GM18519 (cell line): ENCODE measurements around the gene ARAP1.
A peak's percentile ranks its signal among the peaks of the same experiment; 100 is the strongest.
"Not testable (repeated sequence)": the region's sequence is repeated elsewhere in the genome, so short reads cannot be mapped to it uniquely, and the experiment has no call there.

Source experiments
- ATAC-seq: cut with Tn5 transposase; IDR thresholded peaks from one replicate; pipeline ENCODE4 v1.9.1; 2021; ENCODE audit warnings: mild to moderate bottlenecking, moderate library complexity; ENCODE audit not compliant: unreplicated experiment, low FRiP score

Gene ARAP1

DNA sequence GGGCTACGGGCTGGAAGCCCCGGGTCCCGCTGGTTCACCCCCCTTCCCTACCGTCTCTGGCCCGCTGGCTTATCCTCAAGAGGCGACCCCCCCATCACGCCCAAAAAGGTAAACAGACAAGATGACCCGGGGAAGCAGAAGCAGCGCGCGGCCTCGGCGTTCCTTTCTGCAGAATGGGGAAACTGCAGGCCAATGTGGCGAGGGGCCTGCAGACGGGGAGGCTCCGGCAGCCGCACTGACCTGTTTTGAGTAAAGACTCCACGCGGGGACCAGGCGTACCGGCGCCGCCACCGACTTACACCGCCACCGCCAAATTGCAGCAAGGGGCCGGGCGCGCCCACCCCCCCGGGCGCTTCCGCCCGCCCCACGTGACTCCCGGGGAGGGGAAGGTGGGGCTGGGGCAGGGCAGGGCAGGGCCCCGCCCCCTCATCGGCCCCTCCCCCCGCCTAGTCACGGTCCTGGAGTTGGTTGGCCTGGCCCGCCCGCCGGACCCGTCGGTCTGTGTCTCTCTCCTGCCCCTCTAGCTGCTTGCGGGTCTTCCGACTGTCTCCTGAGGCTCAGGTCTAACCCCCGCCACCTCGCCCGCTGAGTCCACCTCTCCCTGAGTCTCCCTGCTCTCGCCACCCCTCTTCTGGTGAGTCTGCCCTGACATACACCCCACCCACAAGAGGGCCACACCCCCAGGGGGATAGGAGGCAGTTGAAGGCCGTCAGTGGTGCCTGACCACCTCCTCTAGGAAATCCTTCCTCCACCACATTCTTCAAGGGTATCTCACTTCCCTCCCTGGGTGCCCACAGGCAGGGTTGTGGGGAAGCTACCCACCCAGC lies at the start of gene ARAP1:
Gene ARAP1 (minus strand): TSS at position 321 of the 827 bp plus-strand sequence. CDS start 25,280 bp downstream, outside the sequence.
- no peak for ATAC-seq

DNA sequence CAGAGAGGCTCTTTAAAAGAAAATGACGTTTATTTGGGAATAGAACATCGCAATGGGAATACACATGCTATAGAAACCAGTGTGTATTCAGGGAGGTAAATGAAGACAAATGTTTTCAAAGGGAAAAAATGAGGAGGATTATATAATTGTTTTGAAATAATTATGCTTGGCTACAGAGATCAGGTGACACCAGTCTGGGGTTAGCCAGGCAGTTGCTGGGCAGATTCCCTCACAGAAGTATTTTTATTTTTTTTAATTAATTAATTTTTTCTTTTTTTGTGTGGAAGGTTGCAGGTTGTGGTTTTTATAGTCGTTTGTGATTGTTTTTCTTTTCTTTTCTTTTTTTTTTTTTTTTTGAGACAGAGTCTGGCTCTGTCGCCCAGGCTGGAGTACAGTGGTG lies 47.2 kb upstream of the ARAP1 start:
- no peak for ATAC-seq

DNA sequence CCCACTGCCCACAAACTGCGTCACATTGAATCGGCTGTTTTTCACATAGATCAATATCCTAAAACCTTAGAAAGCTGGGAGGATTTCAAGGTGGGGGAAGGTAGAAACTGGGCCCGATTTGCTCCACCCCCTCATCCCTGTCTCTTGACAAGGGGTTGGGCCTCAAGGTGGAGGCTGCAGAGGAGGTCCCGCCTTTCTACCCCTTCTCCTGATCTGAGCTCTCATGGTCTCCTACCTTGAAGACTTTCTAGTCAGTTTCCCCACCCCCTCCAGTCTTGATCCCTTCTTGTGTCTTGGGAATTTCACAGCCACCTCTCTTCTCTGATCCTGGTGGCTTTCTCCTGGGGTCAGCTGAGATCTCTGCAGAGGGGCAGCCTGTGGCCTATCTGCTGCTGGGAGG lies 46.2 kb upstream of the ARAP1 start:
- ATAC-seq: no peak

DNA sequence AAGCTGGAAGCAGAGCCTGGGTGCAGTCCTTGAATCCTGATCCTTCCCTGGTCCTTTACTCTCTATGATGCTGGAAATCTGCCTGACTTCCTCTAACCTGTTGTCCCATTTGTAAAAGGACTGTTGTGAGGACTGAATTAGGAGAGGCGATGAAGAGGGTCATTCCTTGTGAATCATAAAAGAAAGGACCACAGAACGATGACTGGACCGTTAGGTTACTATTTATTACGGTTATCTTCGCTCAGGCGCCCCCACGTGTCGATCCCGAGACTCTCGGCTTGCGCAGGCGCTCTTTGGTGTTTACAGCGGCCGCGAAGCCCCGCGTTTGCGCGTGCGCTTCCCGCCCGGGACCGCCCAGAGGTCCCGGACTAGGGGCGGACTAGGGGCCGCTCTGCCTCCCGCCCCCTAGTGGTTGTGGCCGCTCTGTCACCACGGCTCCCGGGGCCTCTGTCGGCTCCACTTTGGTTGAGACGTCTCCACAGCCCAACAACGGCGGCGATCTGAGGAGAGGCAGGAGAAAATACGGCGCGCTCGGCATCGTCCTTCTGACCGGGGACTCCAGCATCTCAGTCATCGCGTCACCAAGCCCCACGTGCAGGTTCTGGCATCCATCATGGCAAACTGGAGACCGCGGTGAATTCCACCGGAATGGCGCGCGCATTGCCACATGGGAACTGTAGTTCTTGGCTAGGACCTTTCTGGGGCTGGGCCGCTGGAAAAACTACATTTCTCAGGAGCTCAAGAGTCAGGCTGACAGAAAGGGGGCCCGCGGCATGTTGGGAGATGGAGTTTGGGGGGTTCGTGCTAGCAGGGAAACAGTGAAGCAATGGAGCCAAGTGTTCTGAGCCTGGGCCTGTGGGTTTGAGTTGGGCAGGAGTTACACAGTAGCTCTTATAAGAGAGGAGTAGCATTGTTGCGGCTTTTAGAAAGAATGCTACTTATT lies 41.5 kb upstream of the ARAP1 start, which contains the start of gene STARD10:
Gene STARD10 (minus strand): TSS at position 623 of the 943 bp plus-strand sequence. CDS start 12,866 bp downstream, outside the sequence.
- peak; percentile 73 for ATAC-seq

DNA sequence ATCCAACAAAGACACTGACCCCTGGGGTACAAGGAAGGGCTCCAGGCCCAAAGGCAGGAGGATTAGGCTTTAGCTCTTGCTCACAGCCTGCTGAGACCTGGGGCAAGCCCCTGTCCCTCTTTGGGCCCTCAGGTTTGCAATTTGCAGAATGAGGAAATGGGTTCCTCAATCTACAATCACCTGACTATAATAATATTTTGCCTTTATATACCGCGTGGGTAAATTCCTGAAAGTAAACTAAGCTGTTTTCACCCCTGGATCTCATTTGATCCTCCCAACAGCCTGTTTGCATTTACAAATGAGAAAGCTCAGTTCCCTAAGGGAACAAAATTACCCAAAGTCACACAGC lies 40.8 kb upstream of the ARAP1 start:
- no peak for ATAC-seq

DNA sequence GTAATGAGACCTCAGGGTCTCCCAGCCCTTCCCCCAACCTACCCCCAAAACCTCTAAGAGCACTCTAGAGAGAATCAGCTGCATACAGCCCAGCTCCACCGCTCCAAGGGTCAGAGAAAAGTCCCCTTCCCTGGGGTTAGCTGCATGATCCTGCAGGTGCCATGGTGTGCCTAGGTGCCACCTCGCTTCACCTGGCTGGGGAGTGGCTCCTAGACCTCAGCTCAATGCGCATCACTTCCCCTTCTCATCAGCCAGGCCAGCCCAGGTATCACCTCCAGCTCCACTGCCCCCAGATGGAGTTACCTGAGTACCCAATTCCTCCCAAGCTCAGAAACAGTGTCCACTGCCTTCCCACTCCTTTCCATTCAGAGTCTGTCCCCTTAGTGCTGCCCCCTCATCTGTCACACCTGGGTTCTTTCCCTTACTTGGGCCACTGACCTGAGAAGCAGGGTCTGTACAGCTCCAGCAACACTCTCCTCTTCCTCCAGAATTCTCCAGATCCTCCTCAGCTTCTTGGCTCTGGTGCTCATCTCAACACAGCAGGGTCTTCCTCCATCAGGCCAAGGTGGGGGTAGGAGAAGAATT lies 40.3 kb upstream of the ARAP1 start:
- no peak for ATAC-seq

DNA sequence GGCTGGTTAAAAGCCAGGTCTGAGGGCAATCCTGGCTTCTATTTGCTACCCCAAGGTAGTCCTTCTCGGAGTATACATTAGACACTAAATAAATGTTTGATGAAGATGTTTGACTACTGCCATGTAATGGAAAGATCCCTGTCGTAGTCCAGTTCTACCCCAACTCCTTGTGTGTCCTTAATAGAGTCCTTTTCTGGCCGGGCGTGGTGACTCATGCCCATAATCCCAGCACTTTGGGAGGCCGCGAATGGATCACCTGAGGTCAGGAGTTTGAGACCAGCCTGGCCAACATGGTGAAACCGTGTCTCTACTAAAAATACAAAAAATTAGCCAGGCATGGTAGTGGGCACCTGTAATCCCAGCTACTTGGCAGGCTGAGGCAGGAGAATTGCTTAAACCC lies 39.0 kb upstream of the ARAP1 start:
- not testable (repeated sequence) for ATAC-seq

DNA sequence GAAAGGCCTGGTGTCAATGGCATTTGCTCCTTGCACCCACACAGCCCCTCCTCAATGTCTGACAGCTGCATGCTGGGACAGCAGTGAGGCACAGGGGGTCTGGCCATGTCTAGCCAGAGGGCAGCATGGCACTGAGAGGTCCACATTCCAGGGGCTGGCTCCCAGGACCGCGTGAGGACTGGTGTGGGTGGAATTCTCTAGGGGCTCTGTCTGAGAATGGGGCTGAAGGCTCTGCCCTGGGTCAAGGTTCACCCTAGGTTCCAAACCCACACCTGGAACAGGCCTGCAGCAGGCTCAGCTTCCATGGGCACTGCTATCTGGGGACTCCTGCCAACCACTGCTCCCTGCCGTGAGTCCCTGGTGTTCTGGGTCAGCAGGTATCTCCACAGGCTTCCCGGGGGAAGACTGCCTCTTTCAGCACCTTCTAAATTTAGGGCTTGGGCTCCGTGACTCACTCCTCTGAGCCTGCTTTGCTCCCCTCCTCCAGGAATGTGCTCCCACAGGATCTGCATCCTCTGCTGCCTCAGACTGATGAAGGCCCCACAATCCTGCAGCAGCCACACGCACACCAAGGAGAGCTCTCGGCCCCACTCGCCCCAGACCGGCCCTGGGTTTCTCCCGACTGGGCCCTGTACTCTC lies 37.4 kb upstream of the ARAP1 start:
- ATAC-seq: no peak

DNA sequence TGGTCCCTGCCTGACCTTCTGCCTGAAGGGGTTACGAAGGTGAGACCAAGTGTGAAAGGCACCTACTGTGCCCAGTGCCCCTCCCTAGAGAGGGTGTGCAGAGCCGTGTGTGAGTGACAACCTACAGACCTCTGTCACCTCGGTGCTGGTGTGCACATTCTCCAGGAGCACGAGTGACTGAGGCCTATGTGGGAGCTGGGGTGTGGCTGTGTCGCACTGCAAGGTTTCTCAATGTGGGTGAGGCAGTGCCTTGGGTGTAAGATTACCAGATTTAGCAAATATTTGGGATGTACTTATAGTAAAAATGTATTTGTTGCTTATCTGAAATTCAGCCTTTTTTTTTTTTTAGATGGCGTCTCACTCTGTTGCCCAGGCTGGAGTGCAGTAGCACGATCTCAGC lies 36.0 kb upstream of the ARAP1 start:
- no peak for ATAC-seq

DNA sequence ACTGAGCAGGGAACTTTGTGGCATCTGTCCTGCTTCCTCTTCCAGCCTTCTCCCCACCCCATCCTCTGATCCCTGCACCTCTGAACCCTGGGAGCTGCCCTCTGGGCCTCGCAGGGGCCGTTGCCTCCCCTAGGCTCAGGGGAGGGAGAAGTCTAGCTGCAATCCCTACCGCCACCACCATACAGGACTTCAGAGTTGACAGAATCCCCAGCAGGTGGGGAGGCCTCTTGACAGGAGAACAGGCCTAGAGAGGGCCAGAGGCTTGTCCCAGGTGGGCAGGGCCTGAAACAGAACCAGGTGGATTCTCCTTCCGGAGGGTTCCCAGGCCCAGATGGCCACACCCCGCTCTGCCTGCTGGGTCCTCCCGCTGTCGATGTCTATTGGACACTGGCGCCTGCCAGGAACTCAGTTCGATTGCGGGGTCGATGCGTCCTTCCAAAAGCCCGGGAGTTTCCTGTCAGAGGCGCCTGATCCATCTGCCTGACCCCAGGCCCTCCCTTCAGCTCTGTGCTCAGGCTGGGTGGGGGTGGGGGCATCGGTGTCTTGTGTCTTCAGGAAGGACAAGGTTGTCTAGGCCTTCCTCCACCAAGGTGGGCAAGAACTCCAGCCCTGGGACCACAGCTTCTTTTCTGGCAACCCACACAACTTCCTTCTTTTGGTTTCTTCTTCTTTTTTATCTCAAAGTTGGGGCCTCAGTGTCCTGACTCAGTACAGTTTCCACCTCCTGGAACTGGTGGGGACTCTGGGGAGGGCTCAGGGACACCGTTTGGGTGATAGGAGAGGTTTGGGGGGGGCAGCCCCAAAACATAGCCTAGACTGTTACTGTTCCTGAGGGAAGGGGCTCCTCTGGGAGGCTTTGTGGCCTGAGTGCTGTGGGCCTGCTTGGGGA lies 35.3 kb upstream of the ARAP1 start:
- ATAC-seq: no peak

DNA sequence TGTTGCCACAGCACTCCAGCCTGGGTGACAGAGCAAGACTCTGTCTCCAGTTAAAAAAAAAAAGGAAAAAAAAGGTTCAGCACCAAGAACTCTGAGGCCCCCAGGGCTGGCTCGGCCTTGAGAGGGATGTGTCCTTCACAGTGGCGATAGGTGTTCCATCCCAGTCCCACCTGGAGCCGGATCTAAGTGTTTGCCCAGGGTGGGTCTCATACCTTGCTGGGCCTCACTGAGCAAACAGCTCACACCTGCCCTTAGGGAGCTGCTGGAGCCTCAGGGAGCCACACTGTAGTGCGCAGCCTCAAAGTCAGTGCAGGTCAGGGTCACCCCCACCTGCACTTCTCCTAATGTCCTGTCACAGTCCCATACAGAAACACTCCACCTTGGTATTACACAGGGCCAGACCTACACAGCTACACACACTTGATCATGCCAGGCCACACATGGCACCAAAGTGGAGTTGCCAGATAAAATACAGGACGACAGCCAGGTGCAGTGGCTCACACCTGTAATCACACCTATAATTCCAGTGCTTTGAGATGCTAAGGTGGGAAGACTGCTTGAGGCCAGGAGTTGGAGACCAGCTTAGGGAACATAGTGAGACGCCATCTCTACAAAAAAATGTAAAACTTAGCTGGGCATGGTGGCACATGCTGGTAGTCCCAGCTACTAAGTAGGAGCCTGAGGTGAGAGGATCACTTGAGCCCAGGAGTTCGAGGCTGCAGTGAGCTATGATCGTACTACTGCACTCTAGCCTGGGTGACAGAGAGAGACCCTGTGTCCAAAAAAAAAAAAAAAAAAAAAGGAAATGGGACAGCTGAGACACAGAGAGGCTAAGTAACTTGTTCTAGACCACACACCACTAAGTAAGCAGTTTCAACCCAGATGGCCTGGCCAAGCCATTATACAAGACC lies 34.4 kb upstream of the ARAP1 start:
- no peak for ATAC-seq

DNA sequence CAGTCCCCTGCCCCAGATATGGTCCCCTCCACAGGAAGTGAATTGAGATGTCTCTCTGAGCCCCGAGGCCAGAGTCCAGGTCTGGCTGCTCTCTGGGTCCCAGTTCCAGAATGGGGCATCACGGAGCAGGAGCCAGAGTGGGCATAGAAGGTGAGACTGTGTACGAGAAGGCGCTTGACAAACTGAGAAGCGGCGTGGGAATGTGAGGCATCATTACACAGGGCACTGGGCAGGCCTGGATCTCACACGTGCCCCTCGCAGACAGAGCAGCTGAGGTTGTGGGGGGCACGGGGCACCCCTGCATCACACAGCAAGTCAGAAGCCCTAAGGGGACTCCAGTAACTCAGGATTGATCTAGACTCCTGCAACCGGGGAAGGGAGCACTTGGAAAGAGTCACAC lies 32.5 kb upstream of the ARAP1 start:
- no peak for ATAC-seq

DNA sequence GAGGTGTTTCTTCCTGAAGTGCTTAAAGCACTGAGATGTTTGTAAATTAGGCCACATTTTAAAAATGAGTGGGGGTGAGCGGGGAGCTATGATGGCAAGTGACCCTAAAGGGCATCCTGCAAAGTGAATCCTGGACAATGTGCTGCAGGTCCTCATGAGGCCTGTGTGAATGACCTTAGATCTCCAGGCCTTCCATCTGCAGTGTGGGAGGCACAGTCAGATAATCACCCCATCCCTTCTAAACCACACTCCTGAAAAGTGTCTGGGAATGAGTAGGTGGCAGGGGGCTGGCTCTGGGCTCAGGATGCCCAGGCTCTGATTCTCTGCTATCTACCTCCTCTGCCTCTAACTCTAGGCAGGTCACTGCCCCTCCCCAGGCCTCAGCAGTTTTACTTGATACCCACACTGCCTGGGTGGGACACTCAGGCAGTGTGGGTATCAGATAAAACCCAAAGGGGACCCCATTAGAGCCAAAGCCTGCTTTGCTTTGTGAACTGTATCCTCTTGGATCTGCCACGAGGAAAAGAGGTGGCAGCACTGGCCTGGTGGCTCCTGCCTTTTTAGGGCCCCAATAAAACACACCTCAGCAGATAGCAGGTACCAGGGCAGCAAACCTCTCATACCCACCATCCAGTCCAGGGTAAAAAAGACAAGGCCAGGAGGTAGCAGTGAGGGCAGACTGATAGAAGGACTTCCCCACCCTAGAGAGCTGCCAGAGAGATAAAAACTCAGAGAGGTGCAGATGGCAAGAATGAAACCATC lies 31.1 kb upstream of the ARAP1 start:
- no peak for ATAC-seq

DNA sequence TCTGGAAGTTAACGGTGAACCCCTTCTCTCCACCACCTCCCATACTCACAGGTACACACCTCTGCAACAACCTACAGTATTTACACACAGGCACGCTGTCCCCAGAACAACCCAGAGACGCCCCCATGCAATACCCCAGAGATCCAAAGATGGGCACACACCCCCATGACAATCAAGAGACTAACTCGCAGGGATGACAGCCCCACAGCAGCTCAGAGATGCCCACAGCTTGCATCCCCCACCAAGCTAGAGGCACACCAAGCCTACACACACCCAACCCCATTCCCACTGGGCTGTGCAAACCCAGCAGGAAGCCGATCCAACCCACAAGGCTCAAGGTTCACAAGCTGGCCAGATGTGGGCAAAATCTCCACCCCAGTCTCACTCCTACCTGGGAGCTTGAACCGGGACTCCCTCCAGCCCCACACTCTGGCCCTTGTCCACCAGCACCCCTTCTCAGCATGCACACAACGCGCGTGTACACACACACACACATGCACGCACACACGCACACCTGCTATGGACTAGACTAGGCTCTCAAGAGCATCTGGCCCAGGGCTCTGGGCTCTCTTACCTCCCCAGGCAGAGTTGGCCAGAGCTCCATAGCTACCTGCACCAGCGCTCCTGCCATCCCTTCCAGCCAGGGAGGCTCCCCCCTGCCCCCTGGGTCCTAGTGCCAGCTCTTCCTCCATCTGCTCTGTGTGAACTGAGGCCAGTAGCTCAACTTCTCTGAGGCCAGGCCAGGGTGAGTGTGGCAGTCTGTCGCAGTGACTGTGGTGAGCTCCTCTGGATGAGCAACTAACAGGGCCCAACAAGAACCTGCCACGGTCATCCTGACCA lies 30.1 kb upstream of the ARAP1 start:
- no peak for ATAC-seq

DNA sequence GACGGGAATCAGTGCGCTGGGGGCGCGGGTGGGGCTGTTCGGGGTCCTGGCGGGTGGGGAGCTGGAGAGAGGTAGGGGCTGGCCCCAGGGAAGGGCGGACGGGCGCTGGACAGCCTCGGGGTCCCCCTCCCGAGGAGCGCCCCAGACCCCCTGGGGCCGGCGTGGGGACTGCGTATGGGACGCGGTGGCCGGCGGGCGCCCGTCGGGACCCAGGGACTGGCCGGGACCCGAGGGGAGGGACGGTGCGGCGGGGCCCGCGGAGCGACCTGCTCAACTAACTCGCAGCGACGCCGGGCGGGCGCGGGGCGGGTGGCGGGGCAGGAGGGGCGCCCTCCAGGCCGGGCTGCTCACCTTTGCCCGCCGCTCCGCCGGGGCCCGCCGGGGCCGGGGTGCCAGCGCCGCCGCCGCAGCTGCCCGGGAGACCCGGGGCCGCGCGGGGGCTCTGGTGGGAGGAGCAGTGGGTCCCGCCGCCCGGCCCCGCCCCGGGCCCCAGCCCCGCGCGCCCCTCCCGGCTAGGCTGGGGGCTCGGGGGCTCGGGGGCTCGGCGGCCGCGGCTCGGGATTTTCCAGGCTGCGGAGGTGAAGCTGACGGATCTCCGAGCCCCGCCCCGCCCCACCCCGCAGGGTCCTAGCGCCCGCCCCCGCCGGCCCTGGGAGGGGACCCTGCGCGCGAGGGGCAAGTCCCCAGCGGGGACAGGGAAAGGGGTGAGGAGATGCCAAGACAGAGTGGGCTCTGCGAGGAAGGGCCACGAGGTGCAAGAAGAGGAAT lies 29.3 kb upstream of the ARAP1 start:
- no peak for ATAC-seq

DNA sequence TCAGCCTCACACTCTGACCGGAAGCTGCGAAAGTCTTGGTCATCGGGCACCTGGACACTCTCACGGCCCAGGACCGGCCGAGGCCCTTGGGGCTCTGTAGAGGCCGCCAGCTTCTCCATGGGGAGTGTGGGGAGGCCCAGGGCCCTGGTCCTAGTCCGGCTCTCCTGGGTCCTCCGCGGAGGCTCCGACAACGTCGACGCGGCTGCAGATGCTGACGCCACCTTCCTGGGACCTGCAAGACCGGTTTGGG lies 28.8 kb upstream of the ARAP1 start:
- ATAC-seq: no peak
